SK-N-SH treated with all-trans-retinoic acid at 6 μM for 48 hours (cell line): ENCODE data around the gene FUT3.

Source experiments
- ATAC-seq: fragments of 200-7000 bp; cut with Tn5 transposase; 3 replicates; pipeline ENCODE4 v1.9.1; 2020; ENCODE audit warnings: mild to moderate bottlenecking, moderate library complexity
- ARNTL ChIP-seq: fragments of 450-650 bp; formaldehyde crosslinking; IDR thresholded peaks from 2 replicates; pipeline ENCODE4 v1.5.0; 2020; ENCODE audit warnings: low read depth, mild to moderate bottlenecking, moderate library complexity, borderline replicate concordance
- BACH2 ChIP-seq: fragments of 250-450 bp; sonication (Bioruptor Pico); IDR thresholded peaks from 2 replicates; pipeline ENCODE4 v1.9.0; 2021; ENCODE audit warnings: mild to moderate bottlenecking, borderline replicate concordance
- CREB5 ChIP-seq: fragments of 250-450 bp; sonication (Bioruptor Pico); IDR thresholded peaks from 2 replicates; pipeline ENCODE4 v1.5.1; 2020; ENCODE audit warnings: low read depth, mild to moderate bottlenecking, moderate library complexity
- CSDC2 ChIP-seq: fragments of 250-450 bp; sonication (Bioruptor Pico); IDR thresholded peaks from 2 replicates; pipeline ENCODE4 v1.5.0; 2020; ENCODE audit warnings: mild to moderate bottlenecking, moderate library complexity
- CSRNP3 ChIP-seq: fragments of 250-450 bp; sonication (Bioruptor Pico); IDR thresholded peaks from 2 replicates; pipeline ENCODE4 v1.5.1; 2021; ENCODE audit warnings: mild to moderate bottlenecking, moderate library complexity
- ESRRG ChIP-seq: fragments of 250-450 bp; sonication (Bioruptor Pico); IDR thresholded peaks from 2 replicates; pipeline ENCODE4 v1.6.1; 2021; ENCODE audit warnings: mild to moderate bottlenecking
- GLIS3 ChIP-seq: fragments of 250-450 bp; sonication (Bioruptor Pico); IDR thresholded peaks from 2 replicates; pipeline ENCODE4 v1.5.0; 2020; ENCODE audit warnings: mild to moderate bottlenecking, moderate library complexity
- ISL1 ChIP-seq: fragments of 250-450 bp; sonication (Bioruptor Pico); IDR thresholded peaks from 2 replicates; pipeline ENCODE4 v2.1.2; 2022; ENCODE audit warnings: mild to moderate bottlenecking, moderate library complexity
- OSR1 ChIP-seq: fragments of 250-450 bp; sonication (Bioruptor Pico); IDR thresholded peaks from 2 replicates; pipeline ENCODE4 v1.8.0; 2022; ENCODE audit warnings: moderate library complexity, mild to moderate bottlenecking, inconsistent platforms
- PATZ1 ChIP-seq: fragments of 250-450 bp; sonication (Bioruptor Pico); IDR thresholded peaks from 2 replicates; pipeline ENCODE4 v1.8.0; 2020; ENCODE audit warnings: mild to moderate bottlenecking, moderate library complexity, borderline replicate concordance
- POU6F1 ChIP-seq: fragments of 250-450 bp; sonication (Bioruptor Pico); IDR thresholded peaks from 2 replicates; pipeline ENCODE4 v1.8.0; 2021; ENCODE audit warnings: low read depth, mild to moderate bottlenecking, moderate library complexity, borderline replicate concordance
- PPARA ChIP-seq: fragments of 250-450 bp; sonication (Bioruptor Pico); IDR thresholded peaks from 2 replicates; pipeline ENCODE4 v1.5.0; 2020; ENCODE audit warnings: mild to moderate bottlenecking, borderline replicate concordance
- RARB ChIP-seq: fragments of 250-450 bp; sonication (Bioruptor Pico); IDR thresholded peaks from 2 replicates; pipeline ENCODE4 v1.8.0; 2021; ENCODE audit warnings: mild to moderate bottlenecking, moderate library complexity
- SNAI2 ChIP-seq: fragments of 250-450 bp; sonication (Bioruptor Pico); IDR thresholded peaks from 2 replicates; pipeline ENCODE4 v1.5.0; 2020; ENCODE audit warnings: mild to moderate bottlenecking, moderate library complexity
- TCF4 ChIP-seq: fragments of 250-450 bp; sonication (Bioruptor Pico); IDR thresholded peaks from 2 replicates; pipeline ENCODE4 v1.8.0; 2021; ENCODE audit warnings: mild to moderate bottlenecking, moderate library complexity, borderline replicate concordance
- TOX ChIP-seq: fragments of 250-450 bp; sonication (Bioruptor Pico); IDR thresholded peaks from 2 replicates; pipeline ENCODE4 v1.8.0; 2021; ENCODE audit warnings: mild to moderate bottlenecking, moderate library complexity, borderline replicate concordance
- ZC3H10 ChIP-seq: fragments of 250-450 bp; sonication (Bioruptor Pico); IDR thresholded peaks from 2 replicates; pipeline ENCODE4 v1.5.1; 2021; ENCODE audit warnings: mild to moderate bottlenecking, moderate library complexity
- ZFP3 ChIP-seq: fragments of 250-450 bp; sonication (Bioruptor Pico); IDR thresholded peaks from 2 replicates; pipeline ENCODE4 v1.5.0; 2020; ENCODE audit warnings: mild to moderate bottlenecking, moderate library complexity
- ZFP30 ChIP-seq: fragments of 450-650 bp; formaldehyde crosslinking; IDR thresholded peaks from 2 replicates; pipeline ENCODE4 v1.5.0; 2022; ENCODE audit warnings: mild to moderate bottlenecking, moderate library complexity
- ZNF565 ChIP-seq: fragments of 450-650 bp; formaldehyde crosslinking; conservative IDR thresholded peaks from 2 replicates; pipeline ENCODE4 v1.5.0; 2020; ENCODE audit warnings: low read depth, mild to moderate bottlenecking, moderate library complexity
- ZNF70 ChIP-seq: fragments of 450-650 bp; formaldehyde crosslinking; IDR thresholded peaks from 2 replicates; pipeline ENCODE4 v1.5.0; 2020; ENCODE audit warnings: mild to moderate bottlenecking, moderate library complexity

Gene FUT3

GRCh38 chr19:5851302-5851701, at the start of gene FUT3:
Gene FUT3, minus strand, starts transcription at chr19:5851449.
- TF ChIP-seq POU6F1 (CRISPR knock-in tag) (no peak), ARNTL (no peak), ISL1 (CRISPR knock-in tag) (no peak), OSR1 (CRISPR knock-in tag) (no peak), PATZ1 (no peak), BACH2 (CRISPR knock-in tag) (no peak), ZNF565 (CRISPR knock-in tag) (no peak), TCF4 (CRISPR knock-in tag) (no peak), SNAI2 (CRISPR knock-in tag) (no peak), PPARA (no peak), ZNF70 (CRISPR knock-in tag) (no peak), CSDC2 (no peak), CREB5 (CRISPR knock-in tag) (no peak), ZFP30 (CRISPR knock-in tag) (no peak), TOX (no peak), CSRNP3 (CRISPR knock-in tag) (no peak), ZC3H10 (CRISPR knock-in tag) (no peak), ZFP3 (CRISPR knock-in tag) (no peak), RARB (CRISPR knock-in tag) (no peak)
- TF ChIP-seq, all 23 proteins: peak for 0
- ATAC-seq, result no peak

- ATAC-seq, result no peak
- no peak for TF ChIP-seq ESRRG (CRISPR knock-in tag)
- no peak for TF ChIP-seq PATZ1
- no peak for TF ChIP-seq GLIS3
- no peak for TF ChIP-seq ZFP30 (CRISPR knock-in tag)
- TF ChIP-seq ISL1 (CRISPR knock-in tag), result no peak
Measured at GRCh38 chr19:5900976-5901375, 49.7 kb upstream of the FUT3 start.

- ATAC-seq, result no peak
- TF ChIP-seq ISL1 (CRISPR knock-in tag), result no peak
Measured at GRCh38 chr19:5899728-5900526, 48.7 kb upstream of the FUT3 start.
